Kidney capillary endothelial cell (primary cell): ENCODE results near the gene FAU.

Experiments
- DNase-seq: peaks from one replicate; pipeline ENCODE4 v3.0.0-alpha.2; 2018; ENCODE audit warnings: low spot score

Gene FAU

GRCh38 chr11:65135633-65136145 is 13.8 kb upstream of the FAU start:
- no peak for DNase-seq

- peak; percentile 97 for DNase-seq
These were observed 13.2 kb upstream of the FAU start for GRCh38 chr11:65134952-65135632.

GRCh38 chr11:65134240-65134951 is 12.5 kb upstream of the FAU start, which contains the start of gene SYVN1:
TSS of gene SYVN1 (minus strand) at chr11:65134519. CDS start at chr11:65133601, 918 bp downstream.
- DNase-seq = peak; percentile 86

- no peak for DNase-seq
These were observed 11.8 kb upstream of the FAU start for GRCh38 chr11:65133724-65134123.

- no peak for DNase-seq
These were observed 11.2 kb upstream of the FAU start for GRCh38 chr11:65132988-65133700.

- no peak for DNase-seq
These were observed 10.5 kb upstream of the FAU start for GRCh38 chr11:65132238-65132987.

GRCh38 chr11:65131895-65132237 is 9.9 kb upstream of the FAU start:
- DNase-seq = no peak

GRCh38 chr11:65131417-65131776 is 9.5 kb upstream of the FAU start:
- DNase-seq = no peak

GRCh38 chr11:65130631-65131416 is 8.9 kb upstream of the FAU start:
- DNase-seq = no peak

GRCh38 chr11:65129649-65130441 is 7.9 kb upstream of the FAU start:
- no peak for DNase-seq

GRCh38 chr11:65128182-65129145 is 6.5 kb upstream of the FAU start:
- DNase-seq = no peak

GRCh38 chr11:65127473-65128181 is 5.7 kb upstream of the FAU start:
- DNase-seq = no peak

- DNase-seq = no peak
These were observed 4.8 kb upstream of the FAU start for GRCh38 chr11:65126624-65127274.

- DNase-seq = no peak
These were observed 3.5 kb upstream of the FAU start for GRCh38 chr11:65125197-65126056.

GRCh38 chr11:65124480-65125196 is 2.7 kb upstream of the FAU start:
- DNase-seq = no peak

GRCh38 chr11:65121447-65121864 is 478 bp downstream of the FAU start:
- no peak for DNase-seq

- no peak for DNase-seq
These were observed 1.1 kb downstream of the FAU start for GRCh38 chr11:65120831-65121230.
